GM10266 (cell line): ENCODE measurements around the gene GAGE2A.

Experiments
- DNase-seq: peaks from one replicate; pipeline ENCODE4 v3.0.0; 2012; ENCODE audit errors: extremely low spot score
- TF ChIP-seq, protein P1 (sequence below): IDR thresholded peaks from 2 replicates; pipeline ENCODE4 v1.5.1; 2012; ENCODE audit warnings: mild to moderate bottlenecking, low read depth; ENCODE audit not compliant: control insufficient read depth, insufficient read depth; ENCODE audit errors: missing control alignments

Gene GAGE2A

DNA sequence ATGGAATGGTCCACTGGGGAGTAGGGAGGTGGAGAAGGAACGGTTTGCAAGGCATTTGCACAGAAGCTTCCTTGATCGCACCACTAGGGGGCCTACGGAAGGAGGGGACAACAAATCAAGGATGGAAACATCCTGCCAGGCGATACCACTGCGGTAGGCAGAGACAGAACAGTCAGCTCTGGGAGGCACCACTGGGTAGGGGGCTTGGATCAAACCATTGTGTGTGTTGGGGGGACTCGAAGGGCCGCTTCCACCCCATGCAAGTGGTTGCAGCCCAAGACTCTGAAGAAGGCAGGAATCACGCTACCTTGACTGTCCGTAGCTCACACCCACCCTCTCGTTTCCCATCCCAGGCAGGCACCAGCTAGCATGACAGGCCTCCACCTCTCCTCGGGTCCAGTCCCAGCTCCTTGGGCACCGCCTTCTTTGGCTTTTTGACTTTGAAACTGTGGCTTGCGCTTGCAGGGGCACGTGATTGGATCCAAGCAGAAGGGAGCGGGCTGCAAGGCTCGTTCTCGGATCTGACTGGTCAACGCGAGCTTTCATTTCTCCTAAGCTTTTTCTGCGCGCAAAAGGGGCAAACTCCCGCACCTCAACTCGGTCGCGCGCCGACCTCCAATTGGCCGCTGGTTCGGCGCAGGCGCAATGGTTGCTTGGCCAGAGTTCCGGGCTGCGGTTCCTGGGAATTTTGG is 37.9 kb downstream of the GAGE2A start:
- DNase-seq: no peak
- TF ChIP-seq, protein P1, sequence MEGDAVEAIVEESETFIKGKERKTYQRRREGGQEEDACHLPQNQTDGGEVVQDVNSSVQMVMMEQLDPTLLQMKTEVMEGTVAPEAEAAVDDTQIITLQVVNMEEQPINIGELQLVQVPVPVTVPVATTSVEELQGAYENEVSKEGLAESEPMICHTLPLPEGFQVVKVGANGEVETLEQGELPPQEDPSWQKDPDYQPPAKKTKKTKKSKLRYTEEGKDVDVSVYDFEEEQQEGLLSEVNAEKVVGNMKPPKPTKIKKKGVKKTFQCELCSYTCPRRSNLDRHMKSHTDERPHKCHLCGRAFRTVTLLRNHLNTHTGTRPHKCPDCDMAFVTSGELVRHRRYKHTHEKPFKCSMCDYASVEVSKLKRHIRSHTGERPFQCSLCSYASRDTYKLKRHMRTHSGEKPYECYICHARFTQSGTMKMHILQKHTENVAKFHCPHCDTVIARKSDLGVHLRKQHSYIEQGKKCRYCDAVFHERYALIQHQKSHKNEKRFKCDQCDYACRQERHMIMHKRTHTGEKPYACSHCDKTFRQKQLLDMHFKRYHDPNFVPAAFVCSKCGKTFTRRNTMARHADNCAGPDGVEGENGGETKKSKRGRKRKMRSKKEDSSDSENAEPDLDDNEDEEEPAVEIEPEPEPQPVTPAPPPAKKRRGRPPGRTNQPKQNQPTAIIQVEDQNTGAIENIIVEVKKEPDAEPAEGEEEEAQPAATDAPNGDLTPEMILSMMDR: no peak

DNA sequence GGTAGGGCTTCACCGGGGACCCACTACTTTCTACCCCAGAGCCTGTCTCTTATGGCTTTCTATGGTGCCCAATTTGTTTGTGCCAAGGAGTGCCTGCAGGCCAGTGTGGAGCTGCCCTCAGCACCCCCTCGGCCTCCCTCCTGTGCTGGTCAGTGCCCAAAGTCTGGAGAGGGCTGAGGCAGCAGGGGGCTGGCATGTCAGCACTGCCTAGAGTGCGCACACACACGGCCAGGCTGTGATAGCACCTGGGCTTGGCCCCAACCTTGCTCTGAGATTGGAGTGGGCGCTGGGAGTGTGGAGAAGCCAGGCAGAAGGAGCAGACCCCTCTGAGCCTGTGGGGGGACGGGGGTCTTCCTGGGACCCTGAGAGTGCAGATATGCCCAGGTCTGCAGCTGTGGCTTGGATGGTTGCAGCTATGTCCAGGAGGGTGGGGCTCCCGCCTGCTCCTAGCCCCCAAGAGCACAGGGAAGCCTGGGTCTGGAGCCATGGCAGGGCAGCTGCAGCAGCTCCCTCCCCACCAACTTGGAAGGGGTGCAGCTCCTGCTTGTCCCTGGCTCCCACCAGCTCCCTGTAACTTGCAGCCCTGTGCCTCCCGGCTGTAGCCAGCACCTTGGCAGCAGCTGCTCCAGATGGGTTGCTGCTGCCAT is 55.8 kb downstream of the GAGE2A start:
- TF ChIP-seq, protein P1: no peak
- no peak for DNase-seq
